ENCODE data around the gene MPP2.
A peak's percentile ranks its signal among the peaks of the same experiment; 100 is the strongest.
"Not testable (repeated sequence)": the region's sequence is repeated elsewhere in the genome, so short reads cannot be mapped to it uniquely, and the experiment has no call there.

The MPP2 gene

GRCh38 chr17:43879723-43880419 lies 27.5 kb downstream of the MPP2 start:
- FAIRE-seq (no peak), DNase-seq (ENCODE audit: insufficient read length) (no peak)

GRCh38 chr17:43878260-43879175 lies 28.8 kb downstream of the MPP2 start:
- peak; percentile 84 for DNase-seq (ENCODE audit: insufficient read length)
- FAIRE-seq, result peak; percentile 92
- TF ChIP-seq POLR2A (IDR thresholded peaks at IDR 0.05; ENCODE audit: low read depth, low read length) (no peak), POLR2AphosphoS5 (IDR thresholded peaks at IDR 0.05; ENCODE audit: low read depth, low read length) (no peak)

More at GRCh38 chr17:43879723-43880419, 27.5 kb downstream of the MPP2 start:
- TF ChIP-seq POLR2AphosphoS5 (IDR thresholded peaks at IDR 0.05; ENCODE audit: low read depth, low read length) (no peak), TAF1 (IDR thresholded peaks at IDR 0.05; ENCODE audit: borderline replicate concordance, low read depth, low read length) (no peak)

- FAIRE-seq (no peak), DNase-seq (ENCODE audit: insufficient read length) (no peak)
- no peak for TF ChIP-seq POLR2A (IDR thresholded peaks at IDR 0.05; ENCODE audit: low read depth, low read length)
Observed at GRCh38 chr17:43877451-43878155, 29.7 kb downstream of the MPP2 start.

- DNase-seq (ENCODE audit: insufficient read length) (no peak), FAIRE-seq (no peak)
- TF ChIP-seq POLR2AphosphoS5 (IDR thresholded peaks at IDR 0.05; ENCODE audit: low read depth, low read length), result no peak
Observed at GRCh38 chr17:43877031-43877430, 30.3 kb downstream of the MPP2 start.

- DNase-seq (ENCODE audit: insufficient read length), result no peak
- FAIRE-seq, result no peak
- TF ChIP-seq POLR2A (IDR thresholded peaks at IDR 0.05; ENCODE audit: low read depth, low read length), result no peak
- no peak for TF ChIP-seq TAF1 (IDR thresholded peaks at IDR 0.05; ENCODE audit: borderline replicate concordance, low read depth, low read length)
- no peak for TF ChIP-seq POLR2AphosphoS5 (IDR thresholded peaks at IDR 0.05; ENCODE audit: low read depth, low read length)
Observed at GRCh38 chr17:43875476-43876147, 31.7 kb downstream of the MPP2 start.

GRCh38 chr17:43874293-43874692 lies 33.0 kb downstream of the MPP2 start:
- no peak for FAIRE-seq
- TF ChIP-seq POLR2AphosphoS5 (IDR thresholded peaks at IDR 0.05; ENCODE audit: low read depth, low read length), result no peak
- TF ChIP-seq POLR2A (IDR thresholded peaks at IDR 0.05; ENCODE audit: low read depth, low read length), result no peak
- TF ChIP-seq TAF1 (IDR thresholded peaks at IDR 0.05; ENCODE audit: borderline replicate concordance, low read depth, low read length), result no peak
- DNase-seq (ENCODE audit: insufficient read length), result no peak

GRCh38 chr17:43873815-43874214 lies 33.5 kb downstream of the MPP2 start:
- no peak for DNase-seq (ENCODE audit: insufficient read length)
- TF ChIP-seq POLR2AphosphoS5 (IDR thresholded peaks at IDR 0.05; ENCODE audit: low read depth, low read length) (no peak), TAF1 (IDR thresholded peaks at IDR 0.05; ENCODE audit: borderline replicate concordance, low read depth, low read length) (no peak), POLR2A (IDR thresholded peaks at IDR 0.05; ENCODE audit: low read depth, low read length) (no peak)
- no peak for FAIRE-seq

- FAIRE-seq (no peak), DNase-seq (ENCODE audit: insufficient read length) (no peak)
- no peak for TF ChIP-seq POLR2A (IDR thresholded peaks at IDR 0.05; ENCODE audit: low read depth, low read length)
- TF ChIP-seq TAF1 (IDR thresholded peaks at IDR 0.05; ENCODE audit: borderline replicate concordance, low read depth, low read length), result no peak
- no peak for TF ChIP-seq POLR2AphosphoS5 (IDR thresholded peaks at IDR 0.05; ENCODE audit: low read depth, low read length)
Observed at GRCh38 chr17:43873091-43873490, 34.2 kb downstream of the MPP2 start.

GRCh38 chr17:43871946-43872690 lies 35.2 kb downstream of the MPP2 start:
- DNase-seq (ENCODE audit: insufficient read length), result no peak
- TF ChIP-seq TAF1 (IDR thresholded peaks at IDR 0.05; ENCODE audit: borderline replicate concordance, low read depth, low read length) (no peak), POLR2AphosphoS5 (IDR thresholded peaks at IDR 0.05; ENCODE audit: low read depth, low read length) (no peak), POLR2A (IDR thresholded peaks at IDR 0.05; ENCODE audit: low read depth, low read length) (no peak)
- no peak for FAIRE-seq

GRCh38 chr17:43869031-43869430 lies 38.3 kb downstream of the MPP2 start:
- DNase-seq (ENCODE audit: insufficient read length); FAIRE-seq: not testable (repeated sequence)
